HEK293 (cell line): Measurements from ENCODE around the gene SMC3.

Experiments
- CTCF ChIA-PET: fragments of 350-600 bp; formaldehyde crosslinking; extraction: SDS; loops from one replicate; lab custom pipeline; 2021; ENCODE audit warnings: antibody characterized with exemption; lab: Yijun Ruan, JAX
- POLR2A ChIA-PET: fragments of 300-600 bp; formaldehyde crosslinking; extraction: SDS; loops from one replicate; lab custom pipeline; 2020; ENCODE audit warnings: antibody characterized with exemption, inconsistent platforms; lab: Yijun Ruan, JAX
- H3K27ac ChIP-seq: fragments of 200-500 bp; sonication (Bioruptor generic); 2 replicates; pipeline ENCODE4 v1.5.1; 2014; ENCODE audit warnings: low read depth, low read length, control low read depth, inconsistent platforms; ENCODE audit errors: extremely low read depth
- H3K36me3 ChIP-seq, 2 experiments: fragments of 200-500 bp in 1 of 2; sonication (Bioruptor generic) in 1 of 2; 1 replicate in 1 of 2; 2 replicates in 1 of 2; pipeline ENCODE4 v1.5.1; 2014 to 2017; ENCODE audit warnings: inconsistent platforms in 2 of 2, low read length in 2 of 2; ENCODE audit not compliant: control insufficient read depth in 2 of 2, insufficient read depth in 1 of 2
- H3K4me1 ChIP-seq: fragments of 200-500 bp; sonication (Bioruptor generic); 2 replicates; pipeline ENCODE4 v1.5.1; 2014; ENCODE audit warnings: mild to moderate bottlenecking, low read length, inconsistent platforms; ENCODE audit not compliant: control insufficient read depth, insufficient read depth
- H3K4me3 ChIP-seq: 2 replicates; pipeline ENCODE4 v1.5.1; 2011; ENCODE audit warnings: low read depth, mild to moderate bottlenecking, control low read depth, low read length, moderate library complexity
- H3K9me3 ChIP-seq: fragments of 200-500 bp; sonication (Bioruptor generic); 2 replicates; pipeline ENCODE4 v1.5.1; 2014; ENCODE audit warnings: low read depth, low read length, inconsistent platforms; ENCODE audit not compliant: control insufficient read depth, insufficient read depth
- EGR2 ChIP-seq: fragments of 450-650 bp; formaldehyde crosslinking; IDR thresholded peaks from 2 replicates; pipeline ENCODE4 v1.5.1; 2016; ENCODE audit warnings: low read depth, missing biosample characterization, missing genetic modification characterization
- GFI1B ChIP-seq: fragments of 450-650 bp; formaldehyde crosslinking; IDR thresholded peaks from 2 replicates; pipeline ENCODE4 v1.5.1; 2016; ENCODE audit warnings: missing biosample characterization, missing genetic modification characterization
- HOXD13 ChIP-seq: sonication (generic); formaldehyde crosslinking; IDR thresholded peaks from 2 replicates; pipeline ENCODE4 v1.8.0; 2022; ENCODE audit warnings: missing genetic modification reagents, borderline replicate concordance
- KLF10 ChIP-seq: fragments of 450-650 bp; IDR thresholded peaks from 2 replicates; pipeline ENCODE4 v1.5.1; 2018; ENCODE audit warnings: missing biosample characterization, mild to moderate bottlenecking, missing genetic modification characterization
- KLF16 ChIP-seq: fragments of 450-650 bp; formaldehyde crosslinking; IDR thresholded peaks from 2 replicates; pipeline ENCODE4 v1.5.1; 2017; ENCODE audit warnings: missing biosample characterization, missing genetic modification characterization
- OSR2 ChIP-seq: fragments of 450-650 bp; formaldehyde crosslinking; IDR thresholded peaks from 2 replicates; pipeline ENCODE4 v1.5.1; 2016; ENCODE audit warnings: missing biosample characterization, missing genetic modification characterization
- TRIM28 ChIP-seq: IDR thresholded peaks from 2 replicates; pipeline ENCODE4 v1.6.1; 2011; ENCODE audit warnings: low read length, control low read depth, borderline replicate concordance
- ZBTB48 ChIP-seq: fragments of 450-650 bp; formaldehyde crosslinking; IDR thresholded peaks from 2 replicates; pipeline ENCODE4 v1.5.1; 2016; ENCODE audit warnings: missing biosample characterization, missing genetic modification characterization
- ZNF121 ChIP-seq: fragments of 450-650 bp; formaldehyde crosslinking; IDR thresholded peaks from 2 replicates; pipeline ENCODE4 v1.5.1; 2016; ENCODE audit warnings: missing biosample characterization, missing genetic modification characterization
- ZNF133 ChIP-seq: fragments of 450-650 bp; formaldehyde crosslinking; IDR thresholded peaks from 2 replicates; pipeline ENCODE4 v1.5.1; 2016; ENCODE audit warnings: missing biosample characterization, missing genetic modification characterization
- ZNF174 ChIP-seq: fragments of 450-650 bp; formaldehyde crosslinking; IDR thresholded peaks from 2 replicates; pipeline ENCODE4 v1.5.0; 2017; ENCODE audit warnings: missing biosample characterization, mild to moderate bottlenecking, missing genetic modification characterization
- ZNF175 ChIP-seq: fragments of 450-650 bp; formaldehyde crosslinking; IDR thresholded peaks from 2 replicates; pipeline ENCODE4 v1.5.1; 2016; ENCODE audit warnings: missing biosample characterization, missing genetic modification characterization
- ZNF184 ChIP-seq: fragments of 450-650 bp; IDR thresholded peaks from 2 replicates; pipeline ENCODE4 v1.5.1; 2018; ENCODE audit warnings: missing biosample characterization, mild to moderate bottlenecking, missing genetic modification characterization
- ZNF239 ChIP-seq: fragments of 450-650 bp; formaldehyde crosslinking; IDR thresholded peaks from 2 replicates; pipeline ENCODE4 v1.5.1; 2016; ENCODE audit warnings: missing biosample characterization, missing genetic modification characterization
- ZNF335 ChIP-seq: fragments of 450-650 bp; formaldehyde crosslinking; conservative IDR thresholded peaks from 2 replicates; pipeline ENCODE4 v1.5.1; 2016; ENCODE audit warnings: missing biosample characterization, missing genetic modification characterization
- ZNF366 ChIP-seq: fragments of 450-650 bp; formaldehyde crosslinking; conservative IDR thresholded peaks from 2 replicates; pipeline ENCODE4 v1.5.1; 2016; ENCODE audit warnings: missing biosample characterization, missing genetic modification characterization
- ZNF529 ChIP-seq: fragments of 450-650 bp; formaldehyde crosslinking; IDR thresholded peaks from 2 replicates; pipeline ENCODE4 v1.5.1; 2017; ENCODE audit warnings: missing genetic modification characterization, missing biosample characterization; ENCODE audit not compliant: insufficient replicate concordance
- ZNF530 ChIP-seq: fragments of 450-650 bp; formaldehyde crosslinking; IDR thresholded peaks from 2 replicates; pipeline ENCODE4 v1.5.1; 2016; ENCODE audit warnings: low read depth, missing biosample characterization, missing genetic modification characterization
- ZNF548 ChIP-seq: fragments of 450-650 bp; formaldehyde crosslinking; IDR thresholded peaks from 2 replicates; pipeline ENCODE4 v1.5.1; 2016; ENCODE audit warnings: missing biosample characterization, missing genetic modification characterization
- ZNF555 ChIP-seq: fragments of 450-650 bp; formaldehyde crosslinking; conservative IDR thresholded peaks from 2 replicates; pipeline ENCODE4 v1.5.1; 2017; ENCODE audit warnings: missing biosample characterization, mild to moderate bottlenecking, missing genetic modification characterization, inconsistent platforms
- ZNF658 ChIP-seq: fragments of 450-650 bp; formaldehyde crosslinking; IDR thresholded peaks from 2 replicates; pipeline ENCODE4; 2016; ENCODE audit warnings: missing biosample characterization, missing genetic modification characterization
- ZNF670 ChIP-seq: fragments of 450-650 bp; formaldehyde crosslinking; IDR thresholded peaks from 2 replicates; pipeline ENCODE4 v1.5.1; 2016; ENCODE audit warnings: missing biosample characterization, missing genetic modification characterization, low read depth
- ZNF677 ChIP-seq: fragments of 450-650 bp; IDR thresholded peaks from 2 replicates; pipeline ENCODE4 v1.5.0; 2018; ENCODE audit warnings: missing biosample characterization, mild to moderate bottlenecking, missing genetic modification characterization, moderate library complexity
- ZNF701 ChIP-seq: fragments of 450-650 bp; formaldehyde crosslinking; IDR thresholded peaks from 2 replicates; pipeline ENCODE4 v1.5.1; 2016; ENCODE audit warnings: missing biosample characterization, missing genetic modification characterization
- ZNF776 ChIP-seq: fragments of 450-650 bp; formaldehyde crosslinking; IDR thresholded peaks from 2 replicates; pipeline ENCODE4 v1.5.0; 2017; ENCODE audit warnings: missing biosample characterization, missing genetic modification characterization, borderline replicate concordance
- ZNF792 ChIP-seq: fragments of 450-650 bp; formaldehyde crosslinking; IDR thresholded peaks from 2 replicates; pipeline ENCODE4 v1.5.1; 2016; ENCODE audit warnings: missing biosample characterization, missing genetic modification characterization
- ZNF837 ChIP-seq: fragments of 450-650 bp; formaldehyde crosslinking; IDR thresholded peaks from 2 replicates; pipeline ENCODE4 v1.5.1; 2016; ENCODE audit warnings: missing biosample characterization, missing genetic modification characterization
- TF ChIP-seq, protein P1 (sequence below): fragments of 450-650 bp; formaldehyde crosslinking; IDR thresholded peaks from 2 replicates; pipeline ENCODE4 v1.5.1; 2017; ENCODE audit warnings: missing biosample characterization, missing genetic modification characterization
- TF ChIP-seq, protein P2 (sequence below): fragments of 450-650 bp; formaldehyde crosslinking; IDR thresholded peaks from 2 replicates; pipeline ENCODE4 v1.5.1; 2016; ENCODE audit warnings: missing biosample characterization, missing genetic modification characterization
- TF ChIP-seq, protein P3 (sequence below): fragments of 450-650 bp; formaldehyde crosslinking; IDR thresholded peaks from 2 replicates; pipeline ENCODE4 v1.5.1; 2016; ENCODE audit warnings: missing biosample characterization, missing genetic modification characterization, low read depth
- TF ChIP-seq, protein P4 (sequence below): fragments of 450-650 bp; formaldehyde crosslinking; IDR thresholded peaks from 2 replicates; pipeline ENCODE4 v1.5.1; 2016; ENCODE audit warnings: missing biosample characterization, missing genetic modification characterization

The SMC3 gene

DNA sequence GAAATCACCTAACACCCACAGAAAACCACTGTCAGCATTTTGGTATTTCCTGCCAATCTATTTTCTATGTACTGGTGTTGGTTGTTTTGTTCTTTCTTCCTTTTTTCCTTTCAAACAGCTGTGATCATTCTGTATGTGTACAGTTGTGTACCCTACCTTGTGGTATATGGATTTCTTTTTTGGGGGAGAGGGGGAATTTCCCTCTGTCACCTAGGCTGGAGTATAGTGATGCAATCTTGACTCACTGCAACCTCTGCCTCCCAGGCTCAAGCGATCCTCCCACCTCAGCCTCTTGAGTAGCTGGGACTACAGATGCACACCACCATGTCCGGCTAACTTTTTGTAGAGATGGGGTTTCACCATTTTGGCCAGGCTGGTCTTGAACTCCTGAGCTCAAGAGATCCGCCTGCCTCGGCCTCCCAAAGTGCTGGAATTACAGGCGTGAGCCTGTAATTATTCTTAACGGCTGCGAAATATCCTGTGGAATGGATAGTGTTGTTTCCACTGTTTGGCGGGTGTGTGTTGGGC is 38.4 kb upstream of the SMC3 start (continued):
- TF ChIP-seq EGR2 (tag by site-specific recombination) = peak; percentile 56; the same call in 1 of the 2 replicates
- TF ChIP-seq, protein P1, sequence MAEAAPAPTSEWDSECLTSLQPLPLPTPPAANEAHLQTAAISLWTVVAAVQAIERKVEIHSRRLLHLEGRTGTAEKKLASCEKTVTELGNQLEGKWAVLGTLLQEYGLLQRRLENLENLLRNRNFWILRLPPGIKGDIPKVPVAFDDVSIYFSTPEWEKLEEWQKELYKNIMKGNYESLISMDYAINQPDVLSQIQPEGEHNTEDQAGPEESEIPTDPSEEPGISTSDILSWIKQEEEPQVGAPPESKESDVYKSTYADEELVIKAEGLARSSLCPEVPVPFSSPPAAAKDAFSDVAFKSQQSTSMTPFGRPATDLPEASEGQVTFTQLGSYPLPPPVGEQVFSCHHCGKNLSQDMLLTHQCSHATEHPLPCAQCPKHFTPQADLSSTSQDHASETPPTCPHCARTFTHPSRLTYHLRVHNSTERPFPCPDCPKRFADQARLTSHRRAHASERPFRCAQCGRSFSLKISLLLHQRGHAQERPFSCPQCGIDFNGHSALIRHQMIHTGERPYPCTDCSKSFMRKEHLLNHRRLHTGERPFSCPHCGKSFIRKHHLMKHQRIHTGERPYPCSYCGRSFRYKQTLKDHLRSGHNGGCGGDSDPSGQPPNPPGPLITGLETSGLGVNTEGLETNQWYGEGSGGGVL (tag by site-specific recombination) = peak; percentile 52; the same call in 1 of the 2 replicates

DNA sequence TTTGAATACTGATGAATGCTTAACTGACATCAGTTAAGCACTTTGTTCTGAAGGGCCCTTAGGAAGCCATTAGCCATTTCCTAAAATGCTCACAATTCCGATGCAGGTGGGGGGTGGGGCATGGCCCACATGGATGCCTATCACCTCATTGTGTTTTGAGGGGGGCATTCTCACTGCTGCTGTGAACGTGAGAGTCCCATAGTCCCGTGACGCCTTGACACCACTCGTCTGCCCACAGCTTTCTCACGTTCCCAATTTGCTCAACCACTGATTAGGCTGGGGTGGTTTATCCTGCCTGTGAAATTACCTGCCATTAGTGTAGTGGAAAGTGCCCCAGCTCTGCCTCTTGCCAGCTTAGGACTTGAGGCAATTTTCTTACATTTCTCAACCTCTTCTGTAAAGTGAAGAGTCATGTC is 37.9 kb upstream of the SMC3 start:
- no peaks in the 10 kb centered on the region for H3K9me3 ChIP-seq
- ChIA-PET CTCF (interaction anchor here (0.6 kb wide), 1 partner anchor 17 kb away, joined by 3 read pairs; no protein-coding TSS in a partner anchor), POLR2A (interaction anchor here (0.6 kb wide), 1 partner anchor 47 kb away, joined by 4 read pairs; no protein-coding TSS in a partner anchor)
- peak overlapping the region; percentile 17; the same call in 1 of the 2 replicates for H3K27ac ChIP-seq
- H3K4me3 ChIP-seq = no peak overlapping the region
- peaks cover 17% of the 10 kb centered on the region for H3K4me1 ChIP-seq
- no peaks in the 10 kb centered on the region for H3K36me3 ChIP-seq
- TF ChIP-seq ZNF701 (tag by site-specific recombination) = no peak
- TF ChIP-seq OSR2 (tag by site-specific recombination) = no peak
- TF ChIP-seq, protein P2, sequence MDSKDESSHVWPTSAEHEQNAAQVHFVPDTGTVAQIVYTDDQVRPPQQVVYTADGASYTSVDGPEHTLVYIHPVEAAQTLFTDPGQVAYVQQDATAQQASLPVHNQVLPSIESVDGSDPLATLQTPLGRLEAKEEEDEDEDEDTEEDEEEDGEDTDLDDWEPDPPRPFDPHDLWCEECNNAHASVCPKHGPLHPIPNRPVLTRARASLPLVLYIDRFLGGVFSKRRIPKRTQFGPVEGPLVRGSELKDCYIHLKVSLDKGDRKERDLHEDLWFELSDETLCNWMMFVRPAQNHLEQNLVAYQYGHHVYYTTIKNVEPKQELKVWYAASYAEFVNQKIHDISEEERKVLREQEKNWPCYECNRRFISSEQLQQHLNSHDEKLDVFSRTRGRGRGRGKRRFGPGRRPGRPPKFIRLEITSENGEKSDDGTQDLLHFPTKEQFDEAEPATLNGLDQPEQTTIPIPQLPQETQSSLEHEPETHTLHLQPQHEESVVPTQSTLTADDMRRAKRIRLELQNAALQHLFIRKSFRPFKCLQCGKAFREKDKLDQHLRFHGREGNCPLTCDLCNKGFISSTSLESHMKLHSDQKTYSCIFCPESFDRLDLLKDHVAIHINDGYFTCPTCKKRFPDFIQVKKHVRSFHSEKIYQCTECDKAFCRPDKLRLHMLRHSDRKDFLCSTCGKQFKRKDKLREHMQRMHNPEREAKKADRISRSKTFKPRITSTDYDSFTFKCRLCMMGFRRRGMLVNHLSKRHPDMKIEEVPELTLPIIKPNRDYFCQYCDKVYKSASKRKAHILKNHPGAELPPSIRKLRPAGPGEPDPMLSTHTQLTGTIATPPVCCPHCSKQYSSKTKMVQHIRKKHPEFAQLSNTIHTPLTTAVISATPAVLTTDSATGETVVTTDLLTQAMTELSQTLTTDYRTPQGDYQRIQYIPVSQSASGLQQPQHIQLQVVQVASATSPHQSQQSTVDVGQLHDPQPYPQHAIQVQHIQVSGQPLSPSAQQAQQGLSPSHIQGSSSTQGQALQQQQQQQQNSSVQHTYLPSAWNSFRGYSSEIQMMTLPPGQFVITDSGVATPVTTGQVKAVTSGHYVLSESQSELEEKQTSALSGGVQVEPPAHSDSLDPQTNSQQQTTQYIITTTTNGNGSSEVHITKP (tag by site-specific recombination) = peak; percentile 77
- TF ChIP-seq ZNF366 (tag by site-specific recombination) = no peak
- TF ChIP-seq ZNF121 (tag by site-specific recombination) = no peak
- TF ChIP-seq ZNF184 (tag by site-specific recombination) = 0 out of 2 replicates have a peak, but pooled peaks have one; percentile 9
- no peak for TF ChIP-seq ZNF529
- no peak for TF ChIP-seq KLF16 (tag by site-specific recombination)
- no peak for TF ChIP-seq GFI1B (tag by site-specific recombination)
- no peak for TF ChIP-seq ZNF175 (tag by site-specific recombination)
- TF ChIP-seq ZNF555 (tag by site-specific recombination) = no peak
- TF ChIP-seq ZNF658 (tag by site-specific recombination) = no peak
- no peak for TF ChIP-seq TRIM28
- TF ChIP-seq, protein P3, sequence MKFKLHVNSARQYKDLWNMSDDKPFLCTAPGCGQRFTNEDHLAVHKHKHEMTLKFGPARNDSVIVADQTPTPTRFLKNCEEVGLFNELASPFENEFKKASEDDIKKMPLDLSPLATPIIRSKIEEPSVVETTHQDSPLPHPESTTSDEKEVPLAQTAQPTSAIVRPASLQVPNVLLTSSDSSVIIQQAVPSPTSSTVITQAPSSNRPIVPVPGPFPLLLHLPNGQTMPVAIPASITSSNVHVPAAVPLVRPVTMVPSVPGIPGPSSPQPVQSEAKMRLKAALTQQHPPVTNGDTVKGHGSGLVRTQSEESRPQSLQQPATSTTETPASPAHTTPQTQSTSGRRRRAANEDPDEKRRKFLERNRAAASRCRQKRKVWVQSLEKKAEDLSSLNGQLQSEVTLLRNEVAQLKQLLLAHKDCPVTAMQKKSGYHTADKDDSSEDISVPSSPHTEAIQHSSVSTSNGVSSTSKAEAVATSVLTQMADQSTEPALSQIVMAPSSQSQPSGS = no peak
- TF ChIP-seq ZNF792 (tag by site-specific recombination) = no peak
- TF ChIP-seq ZNF776 (tag by site-specific recombination) = no peak
- TF ChIP-seq ZBTB48 (tag by site-specific recombination) = no peak
- TF ChIP-seq ZNF548 (tag by site-specific recombination) = no peak
- no peak for TF ChIP-seq ZNF174 (tag by site-specific recombination)
- no peak; the same call in 1 of the 2 replicates for TF ChIP-seq KLF10 (tag by site-specific recombination)
- TF ChIP-seq, protein P4, sequence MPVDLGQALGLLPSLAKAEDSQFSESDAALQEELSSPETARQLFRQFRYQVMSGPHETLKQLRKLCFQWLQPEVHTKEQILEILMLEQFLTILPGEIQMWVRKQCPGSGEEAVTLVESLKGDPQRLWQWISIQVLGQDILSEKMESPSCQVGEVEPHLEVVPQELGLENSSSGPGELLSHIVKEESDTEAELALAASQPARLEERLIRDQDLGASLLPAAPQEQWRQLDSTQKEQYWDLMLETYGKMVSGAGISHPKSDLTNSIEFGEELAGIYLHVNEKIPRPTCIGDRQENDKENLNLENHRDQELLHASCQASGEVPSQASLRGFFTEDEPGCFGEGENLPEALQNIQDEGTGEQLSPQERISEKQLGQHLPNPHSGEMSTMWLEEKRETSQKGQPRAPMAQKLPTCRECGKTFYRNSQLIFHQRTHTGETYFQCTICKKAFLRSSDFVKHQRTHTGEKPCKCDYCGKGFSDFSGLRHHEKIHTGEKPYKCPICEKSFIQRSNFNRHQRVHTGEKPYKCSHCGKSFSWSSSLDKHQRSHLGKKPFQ (tag by site-specific recombination) = no peak
- TF ChIP-seq ZNF677 = no peak
- TF ChIP-seq ZNF335 (tag by site-specific recombination) = no peak
- no peak for TF ChIP-seq ZNF670
- TF ChIP-seq ZNF239 (tag by site-specific recombination) = no peak
- TF ChIP-seq HOXD13 (CRISPR knock-in tag) = no peak
- no peak for TF ChIP-seq ZNF837 (tag by site-specific recombination)
- no peak for TF ChIP-seq ZNF133 (tag by site-specific recombination)
- TF ChIP-seq ZNF530 (tag by site-specific recombination) = no peak
